Activated CD4-positive, alpha-beta T cell treated with anti-CD3 and anti-CD28 coated beads, Interleukin-2, amount 50 U/mL, for 4 hours (primary cell): ENCODE measurements around the gene RPS10.
A peak's percentile ranks its signal among the peaks of the same experiment; 100 is the strongest.
"Not testable (repeated sequence)": the region's sequence is repeated elsewhere in the genome, so short reads cannot be mapped to it uniquely, and the experiment has no call there.

Experiments
- DNase-seq, 2 experiments: peaks; one replicate each; pipeline ENCODE4 v3.0.0-alpha.2; 2020

RPS10 gene

DNA sequence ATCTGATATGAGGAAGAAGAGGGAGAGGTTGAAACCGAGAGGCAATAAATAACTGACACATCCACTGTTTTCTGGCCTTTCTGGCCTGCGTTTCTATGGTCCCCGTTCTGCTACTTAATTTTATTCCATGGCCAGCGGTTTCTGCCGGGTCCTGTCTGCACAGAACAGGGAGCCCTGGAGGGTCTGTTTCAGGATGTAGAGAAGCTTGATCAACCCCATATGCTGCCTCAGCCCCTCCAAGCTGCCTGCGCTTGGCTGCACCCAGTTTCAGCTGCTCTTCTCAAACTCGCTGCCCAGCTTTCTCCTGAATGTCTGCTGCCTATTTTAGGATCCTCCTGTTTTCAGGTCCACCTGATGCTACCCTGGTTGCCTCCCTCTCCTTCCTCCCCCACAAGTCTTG, 21.5 kb upstream of the RPS10 start:
- no peak for DNase-seq

DNA sequence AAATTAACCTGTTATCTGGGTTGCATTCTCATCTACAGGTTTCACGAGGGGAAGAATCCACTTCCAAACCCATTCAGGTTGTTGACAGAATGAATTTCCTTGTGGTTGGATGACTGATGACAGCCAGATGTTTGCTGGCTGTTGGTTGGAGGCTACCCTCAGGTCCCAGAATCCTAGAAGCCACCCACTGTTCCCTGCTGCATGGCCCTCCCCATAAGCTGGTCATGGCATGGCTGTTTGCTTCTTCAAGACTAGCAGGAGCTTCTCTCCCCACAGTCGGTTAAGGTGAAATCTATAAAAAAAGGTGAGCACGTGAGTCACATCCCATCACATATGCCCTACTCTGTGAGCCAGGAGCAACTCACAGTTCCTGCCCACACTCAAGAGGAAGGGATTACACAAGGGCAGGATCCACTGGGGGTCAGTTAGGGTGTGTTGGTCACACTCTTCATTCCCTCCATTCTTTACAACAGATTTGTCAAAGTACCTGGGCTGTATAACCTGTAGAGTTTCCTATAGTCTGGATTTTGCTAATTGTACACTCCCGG, 19.5 kb upstream of the RPS10 start:
- DNase-seq: no peak

DNA sequence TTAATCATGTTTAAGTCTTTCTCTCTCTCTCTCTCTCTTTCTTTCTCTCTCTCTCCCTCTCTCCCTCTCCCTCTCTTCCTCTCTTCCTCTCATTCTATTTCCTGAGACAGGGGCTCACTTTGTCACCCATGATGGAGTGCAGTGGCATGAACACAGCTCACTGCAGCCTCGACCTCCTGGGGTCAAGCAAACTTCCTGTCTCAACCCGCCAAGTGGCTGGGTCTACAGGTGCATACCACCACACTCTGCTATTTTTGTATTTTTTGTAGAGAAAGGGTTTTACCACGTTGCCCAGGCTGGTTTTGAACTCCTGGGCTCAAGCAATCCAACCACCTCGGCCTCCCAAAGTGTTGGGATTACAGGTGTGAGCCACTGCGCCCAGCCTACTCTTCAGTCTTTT, 15.7 kb upstream of the RPS10 start:
- DNase-seq: no peak

DNA sequence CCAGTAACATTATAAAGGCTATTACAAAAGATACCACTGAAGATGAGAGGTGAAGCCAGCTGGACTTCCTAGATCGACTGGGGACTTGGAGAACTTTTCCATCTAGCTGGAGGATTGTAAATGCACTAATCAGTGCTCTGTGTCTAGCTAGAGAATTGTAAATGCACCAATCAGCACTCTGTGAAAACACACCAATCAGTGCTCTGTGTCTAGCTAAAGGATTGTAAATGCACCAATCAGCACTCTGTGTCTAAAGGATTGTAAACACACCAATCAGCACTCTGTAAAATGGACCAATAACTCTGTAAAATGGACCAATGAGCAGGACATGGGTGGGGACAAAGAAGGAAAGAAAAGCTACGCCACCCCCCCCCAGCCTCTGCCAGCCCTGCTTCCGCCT, 13.6 kb upstream of the RPS10 start:
- no peak for DNase-seq

DNA sequence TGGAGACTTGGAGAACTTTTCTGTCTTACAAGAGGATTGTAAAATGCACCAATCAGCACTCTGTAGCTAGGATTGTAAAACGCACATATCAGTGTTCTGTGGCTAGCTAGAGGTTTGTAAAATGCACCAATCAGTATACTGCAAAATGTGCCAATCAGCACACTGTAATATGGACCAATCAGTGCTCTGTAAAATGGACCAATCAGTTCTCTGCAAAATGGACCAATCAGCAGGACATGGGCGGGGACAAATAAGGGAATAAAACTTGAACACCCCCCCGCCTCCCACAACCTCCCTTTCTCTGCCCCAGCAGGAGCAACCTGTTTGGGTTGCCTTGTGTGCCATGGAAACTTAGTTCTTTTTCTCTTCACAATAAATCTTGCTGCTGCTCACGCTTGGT, 12.8 kb upstream of the RPS10 start:
- DNase-seq: no peak

DNA sequence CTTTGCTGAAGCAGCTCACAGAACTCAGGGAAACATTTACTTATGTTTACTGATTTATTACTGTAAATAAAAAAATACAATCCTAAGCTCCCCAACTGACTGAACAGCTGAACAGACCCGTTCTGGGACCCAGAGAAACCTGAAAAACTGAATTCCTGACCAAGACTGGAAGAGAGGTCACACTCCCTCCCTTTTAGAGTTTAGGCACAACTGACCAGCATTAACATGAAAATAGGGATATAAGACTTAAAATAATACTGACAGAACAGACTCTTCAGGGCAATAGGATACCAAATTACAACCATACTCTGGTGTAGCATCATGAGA, 11.7 kb upstream of the RPS10 start:
- DNase-seq: no peak

DNA sequence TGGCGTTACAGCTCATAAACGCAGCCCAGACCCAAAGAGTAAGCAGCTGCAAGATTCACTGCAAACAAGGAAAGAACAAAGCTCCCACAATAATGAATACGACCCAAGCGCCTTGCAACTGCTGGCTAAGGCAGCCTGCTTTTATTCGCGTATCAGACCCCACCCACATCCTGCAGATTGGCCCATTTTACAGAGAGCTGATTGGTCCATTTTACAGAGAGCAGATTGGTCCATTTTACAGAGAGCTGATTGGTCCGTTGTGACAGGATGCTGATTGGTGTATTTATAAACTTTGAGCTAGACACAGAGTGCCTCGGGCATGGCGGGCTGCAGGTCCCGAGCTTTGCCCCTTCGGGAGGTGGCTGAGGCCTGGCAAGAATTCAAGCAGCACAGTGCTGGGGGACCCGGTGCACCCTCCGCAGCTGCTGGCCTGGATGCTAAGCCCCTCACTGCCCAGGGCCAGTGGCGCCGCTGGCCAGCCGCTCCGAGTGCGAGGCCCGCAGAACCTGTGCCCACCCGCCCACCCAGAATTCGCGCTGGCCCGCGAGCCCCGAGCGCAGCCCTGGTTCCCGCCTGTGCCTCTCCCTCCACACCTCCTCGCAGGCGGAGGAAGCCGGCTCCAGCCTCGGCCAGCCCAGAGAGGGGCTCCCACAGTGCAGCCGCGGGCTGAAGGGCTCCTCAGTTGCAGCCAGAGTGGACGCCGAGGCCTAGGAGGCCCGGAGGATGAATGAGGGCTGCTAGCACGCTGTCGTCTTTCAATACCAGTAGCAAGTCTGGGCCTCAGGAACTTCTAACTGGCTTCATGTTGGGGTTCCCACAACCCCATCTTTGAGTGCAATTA, 11.2 kb upstream of the RPS10 start:
- no peak for DNase-seq

DNA sequence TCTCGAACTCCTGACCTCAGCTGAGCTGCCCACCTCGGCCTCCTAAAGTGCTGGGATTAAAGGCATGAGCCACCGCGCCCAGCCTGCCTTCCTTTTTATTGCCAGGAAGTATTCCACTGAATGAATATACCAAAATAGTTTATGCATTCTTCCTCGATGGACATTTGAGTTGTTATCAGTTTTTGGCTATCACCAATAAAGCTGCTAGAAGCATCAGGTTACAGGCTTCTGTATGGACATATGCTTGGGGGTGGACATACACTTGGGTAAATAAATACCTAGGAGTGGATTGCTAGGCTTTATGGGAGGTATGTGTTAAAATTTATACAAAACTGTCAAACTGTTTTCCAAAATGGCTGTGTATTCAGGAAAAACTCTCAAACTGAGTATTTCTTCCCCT, 10.0 kb upstream of the RPS10 start:
- DNase-seq: no peak

DNA sequence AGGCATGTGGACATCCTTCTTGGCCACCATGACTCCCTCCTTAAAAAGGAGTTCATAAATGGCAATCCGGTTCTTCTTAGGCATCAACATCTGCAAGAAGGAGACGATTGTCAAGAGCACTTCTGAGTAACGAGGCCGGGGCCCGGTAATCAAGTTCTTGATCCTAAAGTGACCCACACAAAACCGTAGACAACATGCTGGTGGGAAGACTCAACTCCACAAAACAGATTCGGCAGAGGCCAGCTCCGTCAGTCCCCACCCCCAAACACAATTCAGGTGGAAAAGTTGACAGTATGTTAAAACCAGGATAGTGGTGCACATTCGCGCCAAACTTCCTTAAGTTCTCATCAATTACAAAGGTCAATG, 754 bp downstream of the RPS10 start:
- peak; percentile 5 to 18 for DNase-seq

DNA sequence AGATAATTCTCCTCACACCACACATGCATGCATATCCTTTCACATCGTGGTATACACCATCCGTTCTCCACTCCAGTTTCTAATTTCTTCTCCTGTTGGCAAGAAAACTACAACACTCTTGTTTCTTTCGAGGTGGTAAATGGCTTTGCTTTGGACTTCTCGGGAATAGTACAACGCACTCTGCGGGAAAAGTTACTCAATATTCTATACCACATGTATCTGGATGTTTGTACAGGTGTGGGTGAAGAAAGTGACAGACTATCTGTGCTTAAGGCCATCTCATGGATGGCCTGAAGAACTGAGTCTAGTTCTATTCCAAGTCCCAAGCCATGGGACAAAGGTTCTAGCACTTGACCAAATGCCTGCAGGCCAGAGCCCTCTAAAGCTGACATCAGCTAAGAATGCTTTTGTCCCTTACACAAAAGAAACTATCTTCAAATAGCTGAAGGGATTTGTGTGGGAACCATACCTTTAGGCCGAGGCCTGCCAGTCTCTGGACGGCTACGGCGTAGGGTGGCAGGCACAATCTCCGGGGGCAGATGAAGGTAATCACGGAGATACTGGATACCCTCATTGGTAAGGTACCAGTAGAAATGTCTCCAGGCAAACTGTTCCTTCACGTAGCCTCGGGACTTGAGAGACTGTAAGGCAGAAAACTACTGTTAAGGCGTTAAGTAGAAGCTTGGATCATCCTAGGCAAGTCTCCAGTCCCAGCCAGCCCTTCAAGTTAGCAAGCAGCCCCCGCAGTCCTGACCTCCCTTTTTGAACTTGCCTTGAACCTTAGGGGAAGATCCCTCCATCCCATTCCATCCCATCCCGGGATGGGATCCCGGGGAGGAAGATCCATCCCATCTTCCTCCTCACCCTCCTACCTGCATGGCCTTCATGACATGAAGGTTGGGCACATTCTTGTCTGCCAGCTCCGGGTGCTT, 1.4 kb downstream of the RPS10 start:
- no peak for DNase-seq

DNA sequence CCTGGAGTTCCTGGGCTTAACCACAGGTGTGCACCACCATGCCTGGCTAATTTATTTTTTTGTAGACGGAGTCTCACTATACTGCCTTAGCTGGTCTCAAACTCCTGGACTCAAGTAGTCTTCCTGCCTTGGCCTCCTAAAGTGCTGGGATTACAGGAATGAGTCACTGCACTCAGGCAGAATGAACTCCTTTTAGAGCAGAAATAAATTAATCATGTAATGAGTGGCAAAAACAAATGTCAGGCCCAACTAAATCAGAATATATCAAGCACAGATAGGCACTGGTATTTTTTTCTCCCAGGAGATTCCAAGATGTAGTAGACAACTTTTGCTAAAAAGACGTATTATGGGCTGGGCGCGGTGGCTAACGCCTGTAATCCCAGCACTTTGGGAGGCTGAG, 2.6 kb downstream of the RPS10 start:
- no peak for DNase-seq

DNA sequence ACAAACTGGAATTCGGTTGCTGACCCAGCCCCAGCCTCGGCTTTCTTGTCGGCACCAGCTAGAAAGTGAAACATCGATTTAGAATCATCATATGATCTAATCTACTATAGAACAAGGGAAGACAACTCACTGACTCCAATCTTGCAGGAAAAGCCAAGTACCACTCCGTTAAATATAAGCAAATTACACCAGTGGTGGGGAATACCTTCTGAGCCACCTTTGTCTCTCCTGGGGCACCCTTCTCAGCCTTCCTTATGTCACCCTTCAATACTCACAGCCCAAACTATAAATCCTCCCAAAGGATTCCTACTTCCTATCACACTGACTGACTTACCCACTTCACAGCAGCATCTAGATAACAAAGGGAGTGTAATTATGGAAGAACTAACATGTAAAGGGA, 7.5 kb downstream of the RPS10 start:
- DNase-seq: no peak

DNA sequence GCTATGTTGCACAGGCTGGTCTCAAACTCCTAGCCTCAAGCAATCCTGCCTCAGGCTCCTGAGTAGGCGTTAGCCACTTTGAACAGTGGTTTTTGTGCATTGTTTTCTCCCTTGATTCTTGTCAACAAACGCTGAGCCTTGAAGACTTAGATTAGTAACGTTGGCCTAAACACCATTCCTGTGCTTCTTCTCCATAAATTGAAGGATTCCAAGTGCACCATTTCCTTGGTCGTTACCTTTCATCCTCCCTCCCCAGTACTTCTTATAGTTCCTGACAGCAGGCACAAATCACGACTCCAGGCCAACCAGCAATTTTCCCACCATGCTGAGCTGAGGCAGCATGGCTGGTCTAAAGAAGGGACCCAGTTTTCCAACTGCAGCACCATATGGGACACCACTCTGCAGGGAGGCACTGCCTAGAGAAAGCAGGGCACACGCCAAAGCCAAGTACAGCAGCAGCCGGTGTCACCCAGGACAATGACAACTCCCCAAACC, 8.9 kb downstream of the RPS10 start:
- no peak for DNase-seq

DNA sequence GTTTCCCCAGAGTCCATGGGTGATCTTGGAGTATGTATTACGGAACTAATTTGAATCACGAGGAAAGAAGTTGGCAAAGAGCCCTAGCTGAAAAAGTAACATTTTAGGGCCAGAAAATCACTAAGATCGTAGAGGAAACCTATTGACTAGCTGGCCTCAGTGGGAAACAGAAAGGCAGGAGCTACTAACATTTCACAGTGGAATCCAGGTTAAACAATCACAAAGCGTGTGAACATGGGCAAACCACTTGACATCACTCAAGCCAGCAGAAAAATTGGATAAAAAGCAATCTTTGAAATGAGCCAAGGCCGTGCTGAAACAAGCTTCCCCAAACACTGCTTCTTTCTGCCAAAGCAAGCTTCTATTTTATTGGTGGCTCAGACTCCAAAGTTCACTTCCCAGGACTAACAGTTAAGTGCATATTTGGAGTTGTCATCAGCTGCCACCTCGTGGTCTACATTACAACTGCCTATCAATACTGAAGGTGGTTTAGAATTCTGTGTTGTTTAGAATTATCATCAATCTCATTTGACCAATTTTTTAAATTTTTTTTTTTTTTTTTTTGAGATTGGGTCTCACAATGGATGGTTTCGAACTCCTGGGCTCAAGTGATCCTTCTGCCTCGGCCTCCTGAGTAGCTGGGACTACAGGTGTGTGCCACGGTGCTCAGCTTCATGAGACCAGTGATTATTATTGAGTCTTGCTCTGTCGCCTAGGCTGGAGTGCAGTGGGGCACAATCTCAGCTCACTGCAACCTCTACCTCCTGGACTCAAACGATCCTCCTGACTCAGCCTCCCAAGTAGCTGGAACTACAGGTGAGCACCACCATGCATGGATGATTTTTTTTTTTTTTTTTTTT, 10.6 kb downstream of the RPS10 start:
- peak; percentile 27 to 31 for DNase-seq

DNA sequence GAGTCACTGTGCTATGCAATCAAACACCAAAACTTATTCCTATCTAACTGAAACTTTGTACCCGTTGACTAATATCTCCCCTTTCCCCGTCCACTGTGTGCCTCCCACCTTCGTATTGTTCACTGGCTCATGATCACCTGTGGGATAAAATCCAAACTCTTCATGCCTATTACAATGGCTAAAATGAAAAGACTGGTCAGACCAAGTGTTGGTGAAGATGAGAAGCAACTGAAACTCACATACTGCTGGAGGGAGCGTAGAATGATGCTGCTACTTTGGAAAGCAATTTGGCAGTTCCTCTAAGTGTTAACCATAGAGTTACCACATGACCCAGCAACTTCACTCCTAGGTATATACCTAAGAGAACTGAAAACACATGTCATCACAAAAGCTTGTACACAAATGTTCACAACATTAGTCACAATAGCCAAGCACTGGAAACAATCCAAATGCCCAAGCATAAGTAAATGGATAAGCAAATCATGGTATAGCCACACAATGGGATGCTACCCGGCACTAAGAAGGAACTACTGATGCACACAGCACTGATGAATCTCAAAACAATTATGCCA, 13.1 kb downstream of the RPS10 start:
- DNase-seq: no peak

DNA sequence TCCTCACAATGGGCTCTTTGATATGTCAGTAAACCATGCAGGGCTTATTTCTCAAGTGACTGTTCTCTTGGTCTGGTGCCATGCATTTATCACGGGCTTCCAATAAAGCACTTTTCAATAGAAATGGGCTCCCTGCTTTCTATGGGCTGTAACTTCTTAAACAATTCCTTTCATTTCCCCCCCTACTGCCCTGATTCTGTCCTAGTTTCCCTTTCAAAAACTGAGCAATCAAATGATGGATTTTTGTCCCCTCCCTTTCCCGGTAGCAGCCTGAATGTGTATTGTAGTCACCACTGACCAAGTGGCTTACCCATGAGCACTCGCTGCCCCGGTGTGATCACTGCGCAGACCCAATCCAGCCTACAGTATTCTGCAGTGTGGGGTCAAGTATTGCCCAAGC, 13.9 kb downstream of the RPS10 start:
- no peak for DNase-seq

DNA sequence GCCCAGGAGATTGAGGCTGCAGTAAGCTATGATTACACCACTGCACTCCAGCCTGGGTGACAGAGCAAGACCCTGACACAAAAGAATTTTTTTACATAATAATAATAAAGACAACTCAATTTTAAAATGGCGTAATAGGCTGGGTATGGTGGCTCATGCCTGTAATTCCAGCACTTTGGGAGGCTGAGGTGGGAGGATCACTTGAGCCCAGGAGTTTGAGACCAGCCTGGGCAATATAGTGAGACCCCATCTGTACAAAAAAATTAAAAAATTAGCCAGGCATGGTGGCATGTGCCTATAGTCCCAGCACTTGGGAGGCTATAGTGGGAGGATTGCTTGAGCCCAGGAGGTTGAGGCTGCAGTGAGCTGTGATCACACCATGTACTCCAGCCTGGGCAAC, 18.0 kb downstream of the RPS10 start:
- DNase-seq: not testable (repeated sequence)

DNA sequence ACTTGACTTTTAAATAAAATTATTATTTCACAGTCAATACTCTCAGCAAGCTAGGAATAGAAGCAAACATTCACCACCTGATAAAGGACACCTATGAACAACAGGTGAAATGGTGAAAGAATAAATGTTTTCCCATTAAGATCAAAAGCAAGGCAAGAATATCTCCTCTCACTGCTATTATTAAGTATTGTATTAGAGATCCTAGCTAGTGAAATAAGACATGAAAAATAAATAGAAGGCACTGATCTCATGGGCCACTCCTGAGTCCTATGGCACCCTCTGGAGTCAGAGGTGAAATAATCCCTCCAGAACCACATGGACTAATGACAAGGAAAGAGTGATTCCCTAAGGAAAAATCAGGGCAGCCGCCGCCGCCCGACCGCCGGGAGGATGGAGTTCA, 29.4 kb downstream of the RPS10 start:
- DNase-seq: no peak

DNA sequence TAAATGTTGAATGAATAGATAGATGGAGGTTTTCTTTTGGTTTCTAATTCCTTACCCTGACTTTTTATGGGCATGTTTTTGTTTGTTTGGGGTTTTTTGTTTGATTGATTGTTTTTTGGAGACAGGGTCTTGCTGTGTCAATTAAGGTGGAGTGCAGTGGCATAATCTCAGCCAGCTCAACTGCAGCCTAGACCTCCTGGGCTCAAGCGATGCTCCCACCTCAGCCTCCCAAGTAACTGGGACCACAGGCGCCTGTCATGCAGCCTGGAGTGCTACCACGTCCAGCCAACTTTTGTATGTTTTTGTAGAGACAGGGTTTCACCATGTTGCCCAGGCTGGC, 31.9 kb downstream of the RPS10 start:
- no peak for DNase-seq

DNA sequence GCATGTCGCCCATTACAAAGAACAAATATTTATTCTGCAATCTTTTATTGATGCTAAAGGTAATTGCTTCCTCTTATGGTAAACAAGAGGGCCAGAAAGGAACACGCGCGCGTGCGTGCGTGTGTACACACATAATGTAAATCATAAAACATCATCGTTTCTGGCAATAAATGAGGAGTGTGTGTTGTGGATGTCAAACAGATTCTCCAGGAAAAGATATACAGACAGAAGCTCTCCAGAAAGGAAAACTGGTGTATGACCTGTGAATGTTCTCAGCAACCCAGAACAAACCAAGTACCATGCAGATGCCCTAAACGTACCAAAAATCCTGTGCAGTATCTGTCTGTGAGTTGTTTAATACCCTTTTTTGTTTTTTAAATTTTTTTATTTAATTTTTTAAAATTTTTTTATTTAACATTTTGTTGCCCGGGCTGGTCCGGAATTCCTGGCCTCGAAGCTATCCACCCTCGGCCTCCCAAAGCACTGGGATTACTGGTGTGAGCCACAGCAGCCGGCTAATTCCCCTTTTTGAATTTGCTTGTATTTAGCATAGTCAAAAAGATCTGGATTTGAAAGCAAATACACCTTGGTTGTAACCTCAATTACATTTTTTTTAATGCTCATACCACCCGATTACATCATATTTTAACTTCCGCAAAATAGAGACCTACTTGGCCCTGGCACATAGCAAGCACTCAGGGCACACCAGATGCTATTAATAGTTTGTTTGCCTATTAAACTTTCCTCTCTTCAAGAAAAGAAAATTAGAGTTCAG, 32.5 kb downstream of the RPS10 start:
- DNase-seq: no peak

DNA sequence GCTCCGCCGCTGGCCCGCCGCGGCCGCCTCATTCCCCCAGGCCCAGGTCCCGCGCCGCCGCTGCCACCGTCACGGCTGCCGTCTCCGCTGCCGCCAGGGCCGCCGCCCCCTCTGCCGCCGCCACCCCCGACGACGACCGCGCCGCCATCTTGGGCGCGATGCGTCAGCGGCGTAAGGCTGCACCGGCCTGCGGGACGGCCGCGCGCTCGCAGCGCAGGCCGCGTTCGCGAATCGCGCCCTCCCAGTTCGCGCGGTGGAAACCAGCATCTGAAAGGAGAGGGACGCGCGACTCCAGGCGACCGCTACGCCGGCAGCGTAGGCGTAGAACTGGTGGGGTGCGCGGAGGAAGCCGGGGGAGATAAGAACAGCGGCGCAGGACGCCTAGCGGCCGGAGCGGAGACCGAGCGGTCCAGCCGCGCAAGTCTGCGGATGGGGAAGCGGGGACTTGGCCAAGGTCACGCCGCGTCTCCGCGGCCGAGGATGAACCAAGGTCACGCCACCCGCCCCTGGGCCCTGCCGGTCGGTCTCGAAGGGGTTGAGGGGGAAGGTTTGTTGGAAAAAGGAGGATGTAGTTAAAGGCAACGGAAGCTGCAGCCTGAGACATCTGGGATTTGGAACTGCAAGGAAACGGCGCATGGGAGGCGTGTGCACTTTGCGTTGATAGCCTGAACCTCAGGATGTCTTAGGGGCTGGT, 33.2 kb downstream of the RPS10 start, which contains the start of gene NUDT3:
NUDT3 (minus strand) TSS at position 173 of the 694 bp plus-strand sequence. CDS start 307 bp downstream, outside the sequence.
- DNase-seq: peak; percentile 89 to 90
